Endodermal cell (in vitro differentiated cells): Measurements from ENCODE around the gene SNX6. TPM values are rescaled to one million over a fixed set of nuclear protein-coding genes. Genes with fewer than 3 reads are reported as not detected.
"Not testable (repeated sequence)": the region's sequence is repeated elsewhere in the genome, so short reads cannot be mapped to it uniquely, and the experiment has no call there.

Source experiments
- DNase-seq: peaks from one replicate; pipeline ENCODE4 v3.0.0-alpha.2; 2017
- H3K27ac ChIP-seq: 2 replicates; pipeline ENCODE4 v1.5.1; 2013; ENCODE audit warnings: mild to moderate bottlenecking, low read depth, low read length, moderate library complexity
- H3K27me3 ChIP-seq: 2 replicates; pipeline ENCODE4 v1.6.1; 2013; ENCODE audit warnings: mild to moderate bottlenecking, low read length, moderate library complexity; ENCODE audit not compliant: insufficient read depth, control insufficient read depth, poor library complexity, severe bottlenecking
- H3K36me3 ChIP-seq: 2 replicates; pipeline ENCODE4 v1.7.0; 2013; ENCODE audit warnings: mild to moderate bottlenecking, low read length, moderate library complexity; ENCODE audit not compliant: control insufficient read depth, insufficient read depth
- H3K4me1 ChIP-seq: one replicate; pipeline ENCODE4 v1.7.0; 2013; ENCODE audit warnings: low read length; ENCODE audit not compliant: control insufficient read depth, insufficient read depth
- H3K4me3 ChIP-seq: 2 replicates; pipeline ENCODE4 v1.5.1; 2013; ENCODE audit warnings: mild to moderate bottlenecking, low read length, moderate library complexity
- H3K9ac ChIP-seq: 2 replicates; pipeline ENCODE4 v1.6.1; 2013; ENCODE audit warnings: mild to moderate bottlenecking, low read length, moderate library complexity; ENCODE audit not compliant: poor library complexity, severe bottlenecking; ENCODE audit errors: extremely low read depth
- H3K9me3 ChIP-seq: 2 replicates; pipeline ENCODE4 v1.6.1; 2013; ENCODE audit warnings: mild to moderate bottlenecking, low read length, moderate library complexity; ENCODE audit not compliant: control insufficient read depth
- H3K27ac Mint-ChIP-seq: 2 replicates; pipeline ENCODE4 v1.8.0; 2020; ENCODE audit warnings: mixed read lengths
- H3K27me3 Mint-ChIP-seq: 2 replicates; pipeline ENCODE4 v1.8.0; 2021; ENCODE audit warnings: mild to moderate bottlenecking, mixed read lengths; ENCODE audit not compliant: insufficient read depth
- H3K36me3 Mint-ChIP-seq: 2 replicates; pipeline ENCODE4 v1.8.0; 2020; ENCODE audit warnings: low read depth, mixed read lengths
- H3K4me1 Mint-ChIP-seq: 2 replicates; pipeline ENCODE4 v1.8.0; 2020; ENCODE audit warnings: mixed read lengths
- H3K4me3 Mint-ChIP-seq: 2 replicates; pipeline ENCODE4 v1.8.0; 2020; ENCODE audit warnings: mild to moderate bottlenecking, moderate library complexity, mixed read lengths
- H3K9me3 Mint-ChIP-seq: 2 replicates; pipeline ENCODE4 v1.8.0; 2020; ENCODE audit warnings: mild to moderate bottlenecking, mixed read lengths
- WGBS, 2 experiments: methylation state at CpG; one replicate each; pipeline versions ENCODE4 v1.1.5 to v1.1.7; 2013; ENCODE audit warnings: missing lambda C conversion rate in 2 of 2, mixed read lengths in 1 of 2; ENCODE audit not compliant: insufficient coverage in 1 of 2, insufficient read length in 1 of 2; 5-methylcytosine and 5-hydroxymethylcytosine counted together
- total RNA-seq, 2 donors: library from RNA; stranded (reverse); fragmentation: NEBNext Ultra II Directional in 1 of 2; extraction: Animal tissue kit (Norgen Biotek cat#: 25700) in 1 of 2; gene quantifications; 2 replicates in 1 of 2; 3 replicates in 1 of 2; pipeline ENCODE4 v1.2.1, GENCODE V29; 2021
- TF ChIP-seq, protein P1 (sequence below): fragments of 200-600 bp; sonication (generic); conservative IDR thresholded peaks from 2 replicates; pipeline ENCODE4 v1.5.0; 2021; ENCODE audit warnings: antibody characterized with exemption, mild to moderate bottlenecking

SNX6 gene
- total RNA-seq, 2 donors from 2014 or later, result 69.6 to 73.2 TPM

- Histone ChIP-seq H3K9me3 (no peaks in the 10 kb centered on the region), H3K36me3 (peaks cover 29% of the 10 kb centered on the region), H3K9ac (no peak overlapping the region), H3K4me1 (no peaks in the 10 kb centered on the region), H3K27ac (no peak overlapping the region), H3K27me3 (no peaks in the 10 kb centered on the region), H3K4me3 (peak overlapping the region; percentile 100)
- Mint-ChIP-seq H3K27me3 (no peaks in the 10 kb centered on the region), H3K27ac (peak overlapping the region; percentile 17), H3K4me1 (peaks cover 5% of the 10 kb centered on the region), H3K4me3 (peak overlapping the region; percentile 91), H3K36me3 (peaks cover 17% of the 10 kb centered on the region), H3K9me3 (no peaks in the 10 kb centered on the region)
- 97 to 100% methylated on average over 2 to 3 of the region's 4 CpGs for WGBS, 2 experiments
- TF ChIP-seq, protein P1, sequence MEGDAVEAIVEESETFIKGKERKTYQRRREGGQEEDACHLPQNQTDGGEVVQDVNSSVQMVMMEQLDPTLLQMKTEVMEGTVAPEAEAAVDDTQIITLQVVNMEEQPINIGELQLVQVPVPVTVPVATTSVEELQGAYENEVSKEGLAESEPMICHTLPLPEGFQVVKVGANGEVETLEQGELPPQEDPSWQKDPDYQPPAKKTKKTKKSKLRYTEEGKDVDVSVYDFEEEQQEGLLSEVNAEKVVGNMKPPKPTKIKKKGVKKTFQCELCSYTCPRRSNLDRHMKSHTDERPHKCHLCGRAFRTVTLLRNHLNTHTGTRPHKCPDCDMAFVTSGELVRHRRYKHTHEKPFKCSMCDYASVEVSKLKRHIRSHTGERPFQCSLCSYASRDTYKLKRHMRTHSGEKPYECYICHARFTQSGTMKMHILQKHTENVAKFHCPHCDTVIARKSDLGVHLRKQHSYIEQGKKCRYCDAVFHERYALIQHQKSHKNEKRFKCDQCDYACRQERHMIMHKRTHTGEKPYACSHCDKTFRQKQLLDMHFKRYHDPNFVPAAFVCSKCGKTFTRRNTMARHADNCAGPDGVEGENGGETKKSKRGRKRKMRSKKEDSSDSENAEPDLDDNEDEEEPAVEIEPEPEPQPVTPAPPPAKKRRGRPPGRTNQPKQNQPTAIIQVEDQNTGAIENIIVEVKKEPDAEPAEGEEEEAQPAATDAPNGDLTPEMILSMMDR, result no peak
- no peak for DNase-seq
Measured at GRCh38 chr14:34537677-34538009, 92.3 kb downstream of the SNX6 start.

DNA sequence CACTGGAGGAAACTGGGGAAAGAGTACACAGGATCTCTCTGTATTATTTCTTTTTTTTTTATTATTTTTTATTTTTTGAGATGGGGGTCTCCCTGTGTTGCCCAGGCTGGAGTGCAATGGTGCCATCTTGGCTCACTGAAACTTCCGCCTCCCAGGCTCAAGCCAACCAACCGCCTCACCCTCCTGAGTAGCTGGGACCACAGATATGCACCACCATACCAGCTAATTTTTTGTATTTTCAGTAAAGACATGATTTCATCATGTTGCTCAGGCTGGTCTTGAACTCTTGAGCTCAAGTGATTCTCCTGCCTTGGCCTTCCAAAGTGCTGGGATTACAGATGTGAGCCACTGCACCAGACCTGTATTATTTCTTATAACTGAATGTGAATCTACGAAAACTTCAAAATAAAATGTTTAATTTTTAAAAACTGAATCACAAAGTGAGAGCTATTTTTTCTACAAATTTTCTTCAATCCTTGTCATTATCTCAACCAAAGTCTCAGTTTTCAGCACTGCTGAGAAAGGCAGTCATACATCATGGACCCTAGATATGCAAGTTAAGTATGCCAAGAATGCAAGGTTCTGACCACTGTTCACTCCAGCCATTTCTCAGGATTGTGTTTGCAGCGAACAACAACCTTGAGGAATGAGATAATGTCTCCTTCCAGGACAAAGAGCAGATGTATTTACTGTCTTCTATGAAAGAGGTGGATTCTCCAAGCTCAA lies 92.8 kb downstream of the SNX6 start:
- DNase-seq, result no peak
- H3K4me3 ChIP-seq, result no peak overlapping the region
- TF ChIP-seq, protein P1, result no peak
- WGBS, 2 experiments, result 78 to 91% methylated on average over 3 to 4 of the region's 4 CpGs
- no peak overlapping the region for H3K9ac ChIP-seq
- Mint-ChIP-seq H3K4me1 (peaks cover 5% of the 10 kb centered on the region), H3K27me3 (no peaks in the 10 kb centered on the region), H3K27ac (peak overlapping the region; percentile 17), H3K9me3 (no peaks in the 10 kb centered on the region), H3K4me3 (no peak overlapping the region), H3K36me3 (peaks cover 20% of the 10 kb centered on the region)
- H3K9me3 ChIP-seq, result no peaks in the 10 kb centered on the region
- H3K27ac ChIP-seq, result no peak overlapping the region
- no peaks in the 10 kb centered on the region for H3K27me3 ChIP-seq
- peaks cover 30% of the 10 kb centered on the region for H3K36me3 ChIP-seq
- H3K4me1 ChIP-seq, result no peaks in the 10 kb centered on the region

- peaks cover 51% of the 10 kb centered on the region for H3K36me3 Mint-ChIP-seq
Measured at GRCh38 chr14:34527591-34527990, 102.4 kb downstream of the SNX6 start.

GRCh38 chr14:34524216-34524615 lies 105.7 kb downstream of the SNX6 start:
- H3K4me3 Mint-ChIP-seq, H3K9me3 Mint-ChIP-seq, H3K4me1 ChIP-seq, H3K9ac ChIP-seq, H3K27me3 Mint-ChIP-seq, H3K4me3 ChIP-seq, H3K27ac ChIP-seq, H3K9me3 ChIP-seq, H3K4me1 Mint-ChIP-seq, H3K27me3 ChIP-seq, H3K27ac Mint-ChIP-seq, DNase-seq: not testable (repeated sequence)
- peaks cover 66% of the 10 kb centered on the region for H3K36me3 ChIP-seq
- 95 to 98% methylated on average over 7 to 8 of the region's 8 CpGs for WGBS, 2 experiments
- H3K36me3 Mint-ChIP-seq, result peaks cover 58% of the 10 kb centered on the region

More at GRCh38 chr14:34527591-34527990, 102.4 kb downstream of the SNX6 start:
- Histone ChIP-seq H3K4me1 (no peaks in the 10 kb centered on the region), H3K27me3 (no peaks in the 10 kb centered on the region), H3K9ac (no peak overlapping the region), H3K9me3 (no peaks in the 10 kb centered on the region), H3K4me3 (no peak overlapping the region), H3K36me3 (peaks cover 61% of the 10 kb centered on the region), H3K27ac (no peak overlapping the region)
- H3K27ac Mint-ChIP-seq, result no peak overlapping the region
- no peaks in the 10 kb centered on the region for H3K4me1 Mint-ChIP-seq
- no peak for DNase-seq
- H3K27me3 Mint-ChIP-seq, result no peaks in the 10 kb centered on the region
- WGBS, 2 experiments, result 96 to 100% methylated on average over 1 of the region's 1 CpG
- no peaks in the 10 kb centered on the region for H3K9me3 Mint-ChIP-seq
- H3K4me3 Mint-ChIP-seq, result no peak overlapping the region
- TF ChIP-seq, protein P1, result no peak
